DND-41 (cell line): ENCODE measurements around the gene CACNA1F.

Source experiments
- ATAC-seq: fragments of 200-7000 bp; cut with Tn5 transposase; 3 replicates; pipeline ENCODE4 v1.9.1; 2021; ENCODE audit warnings: low read depth; ENCODE audit not compliant: insufficient read depth
- DNase-seq: peaks from one replicate; pipeline ENCODE4 v3.0.0-alpha.2; 2020
- H2AFZ ChIP-seq: 2 replicates; pipeline ENCODE4 v1.6.0; 2012; ENCODE audit warnings: low read depth, low read length
- H3K27ac ChIP-seq: 2 replicates; pipeline ENCODE4 v1.5.1; 2012; ENCODE audit warnings: low read length, inconsistent platforms
- H3K27me3 ChIP-seq: fragments of 200-600 bp; sonication (generic); 2 replicates; pipeline ENCODE4 v1.6.0; 2012; ENCODE audit warnings: low read length, mild to moderate bottlenecking, inconsistent platforms; ENCODE audit not compliant: insufficient read depth, poor library complexity
- H3K36me3 ChIP-seq: 2 replicates; pipeline ENCODE4 v1.5.1; 2012; ENCODE audit warnings: low read length, inconsistent platforms; ENCODE audit not compliant: insufficient read depth
- H3K4me1 ChIP-seq: 2 replicates; pipeline ENCODE4 v1.5.1; 2012; ENCODE audit warnings: mild to moderate bottlenecking, low read length; ENCODE audit not compliant: insufficient read depth
- H3K4me2 ChIP-seq: 2 replicates; pipeline ENCODE4 v1.6.0; 2012; ENCODE audit warnings: mild to moderate bottlenecking, moderate library complexity, low read length, inconsistent platforms; ENCODE audit not compliant: insufficient read depth
- H3K4me3 ChIP-seq, 2 experiments: fragments of 200-600 bp in 1 of 2; shearing (Covaris generic) in 1 of 2; 2 replicates each; pipeline ENCODE4 v1.5.1; 2012 to 2016; ENCODE audit warnings: inconsistent platforms in 2 of 2, low read length in 2 of 2, mild to moderate bottlenecking in 2 of 2, low read depth in 1 of 2, moderate library complexity in 1 of 2
- H3K79me2 ChIP-seq: 2 replicates; pipeline ENCODE4 v1.6.0; 2012; ENCODE audit warnings: low read length, inconsistent platforms; ENCODE audit not compliant: insufficient read depth
- H3K9ac ChIP-seq: 2 replicates; pipeline ENCODE4 v1.6.0; 2012; ENCODE audit warnings: low read depth, mild to moderate bottlenecking, inconsistent platforms, low read length, moderate library complexity
- H3K9me3 ChIP-seq: 2 replicates; pipeline ENCODE4 v1.5.1; 2012; ENCODE audit warnings: low read length, moderate library complexity, mild to moderate bottlenecking, inconsistent platforms; ENCODE audit not compliant: insufficient read depth, severe bottlenecking
- H4K20me1 ChIP-seq: 2 replicates; pipeline ENCODE4 v1.6.0; 2012; ENCODE audit warnings: low read length; ENCODE audit not compliant: insufficient read depth
- EZH2 ChIP-seq: IDR thresholded peaks from 3 replicates; pipeline ENCODE4 v1.6.1; 2012; ENCODE audit warnings: borderline replicate concordance, low read depth, mild to moderate bottlenecking, moderate library complexity, low read length, inconsistent platforms; ENCODE audit not compliant: severe bottlenecking
- TF ChIP-seq, protein P1 (sequence below): IDR thresholded peaks from 2 replicates; pipeline ENCODE4 v1.5.1; 2012; ENCODE audit warnings: borderline replicate concordance, low read length, moderate library complexity, mild to moderate bottlenecking; ENCODE audit not compliant: poor library complexity, severe bottlenecking; ENCODE audit errors: extremely low read depth

The CACNA1F gene

DNA sequence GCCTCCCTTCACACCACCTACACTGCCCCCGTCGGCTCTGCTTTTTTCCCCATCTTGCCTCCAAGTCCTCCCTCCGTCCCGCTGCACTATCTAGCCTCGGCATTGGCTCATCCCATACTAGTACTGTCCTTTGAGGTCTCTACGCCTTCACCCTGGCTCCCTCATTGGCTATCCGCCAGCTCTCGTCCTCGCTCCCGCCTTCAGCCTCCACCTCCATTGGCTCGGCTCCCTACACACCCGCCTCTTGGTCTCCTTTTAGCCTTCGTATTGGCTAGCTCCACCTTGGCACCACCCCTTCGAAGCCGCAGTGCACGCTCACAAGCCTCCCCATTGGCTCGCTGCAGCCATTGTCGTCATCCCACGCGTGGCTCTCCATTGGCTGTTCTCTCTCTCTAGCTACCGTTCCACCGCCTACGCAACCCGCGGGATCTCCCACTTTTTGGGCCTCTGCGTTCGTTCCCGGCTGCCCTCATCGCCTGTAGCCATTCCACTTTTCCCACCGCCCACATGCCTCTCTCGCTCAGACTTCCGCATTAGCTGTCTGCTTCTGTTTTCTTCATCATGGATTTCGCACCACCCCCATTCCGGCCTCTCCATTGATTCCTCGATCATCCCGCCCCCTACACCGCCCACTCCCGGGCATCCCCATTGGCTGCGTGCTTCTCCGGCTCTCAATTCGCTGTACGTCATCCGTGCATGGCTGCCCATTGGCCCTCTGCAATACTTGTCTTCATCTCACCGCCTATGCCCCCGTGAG, 36.0 kb upstream of the CACNA1F start:
- Histone ChIP-seq H3K27me3 (no peaks in the 10 kb centered on the region), H4K20me1 (peaks cover 5% of the 10 kb centered on the region; the same call in 1 of the 2 replicates), H3K36me3 (peaks cover 9% of the 10 kb centered on the region), H3K4me2 (peak overlapping the region; percentile 86), H3K9me3 (no peaks in the 10 kb centered on the region), H3K79me2 (peaks cover 31% of the 10 kb centered on the region), H3K27ac (peak overlapping the region; percentile 94), H3K9ac (peak overlapping the region; percentile 94), H3K4me3 (peak overlapping the region; percentile 35 to 90; a peak in 3 of 4 replicates), H3K4me1 (peaks cover 39% of the 10 kb centered on the region), H2AFZ (peak overlapping the region; percentile 88)
- no peak for TF ChIP-seq EZH2
- TF ChIP-seq, protein P1, sequence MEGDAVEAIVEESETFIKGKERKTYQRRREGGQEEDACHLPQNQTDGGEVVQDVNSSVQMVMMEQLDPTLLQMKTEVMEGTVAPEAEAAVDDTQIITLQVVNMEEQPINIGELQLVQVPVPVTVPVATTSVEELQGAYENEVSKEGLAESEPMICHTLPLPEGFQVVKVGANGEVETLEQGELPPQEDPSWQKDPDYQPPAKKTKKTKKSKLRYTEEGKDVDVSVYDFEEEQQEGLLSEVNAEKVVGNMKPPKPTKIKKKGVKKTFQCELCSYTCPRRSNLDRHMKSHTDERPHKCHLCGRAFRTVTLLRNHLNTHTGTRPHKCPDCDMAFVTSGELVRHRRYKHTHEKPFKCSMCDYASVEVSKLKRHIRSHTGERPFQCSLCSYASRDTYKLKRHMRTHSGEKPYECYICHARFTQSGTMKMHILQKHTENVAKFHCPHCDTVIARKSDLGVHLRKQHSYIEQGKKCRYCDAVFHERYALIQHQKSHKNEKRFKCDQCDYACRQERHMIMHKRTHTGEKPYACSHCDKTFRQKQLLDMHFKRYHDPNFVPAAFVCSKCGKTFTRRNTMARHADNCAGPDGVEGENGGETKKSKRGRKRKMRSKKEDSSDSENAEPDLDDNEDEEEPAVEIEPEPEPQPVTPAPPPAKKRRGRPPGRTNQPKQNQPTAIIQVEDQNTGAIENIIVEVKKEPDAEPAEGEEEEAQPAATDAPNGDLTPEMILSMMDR = no peak
- ATAC-seq (peak; percentile 87), DNase-seq (peak; percentile 97)

DNA sequence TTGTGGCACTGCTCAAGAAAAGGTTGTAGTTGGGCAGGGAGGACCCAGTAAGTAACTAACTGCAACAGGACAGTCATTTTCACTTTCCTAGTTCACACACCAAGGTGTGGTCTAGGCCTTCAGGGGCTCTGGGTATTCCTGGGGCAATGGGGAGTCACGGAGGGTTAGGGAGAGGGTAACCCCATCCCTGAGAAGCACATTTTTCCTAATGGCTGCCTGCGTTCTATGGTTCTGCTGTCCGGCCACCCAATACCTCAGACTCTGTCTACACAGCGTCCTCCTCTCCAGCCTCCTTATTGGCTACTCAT, 35.5 kb upstream of the CACNA1F start:
- DNase-seq (no peak), ATAC-seq (no peak)
- Histone ChIP-seq H4K20me1 (peaks cover 2% of the 10 kb centered on the region; the same call in 1 of the 2 replicates), H3K9ac (peak overlapping the region; percentile 69), H3K4me3 (peak overlapping the region; percentile 35 to 90; a peak in 3 of 4 replicates), H3K9me3 (no peaks in the 10 kb centered on the region), H3K79me2 (peaks cover 28% of the 10 kb centered on the region), H3K36me3 (peaks cover 9% of the 10 kb centered on the region), H3K27ac (peak overlapping the region; percentile 94), H3K4me1 (peaks cover 39% of the 10 kb centered on the region), H3K27me3 (no peaks in the 10 kb centered on the region), H2AFZ (peak overlapping the region; percentile 88), H3K4me2 (peak overlapping the region; percentile 86)
- TF ChIP-seq, protein P1 = no peak
- no peak for TF ChIP-seq EZH2

DNA sequence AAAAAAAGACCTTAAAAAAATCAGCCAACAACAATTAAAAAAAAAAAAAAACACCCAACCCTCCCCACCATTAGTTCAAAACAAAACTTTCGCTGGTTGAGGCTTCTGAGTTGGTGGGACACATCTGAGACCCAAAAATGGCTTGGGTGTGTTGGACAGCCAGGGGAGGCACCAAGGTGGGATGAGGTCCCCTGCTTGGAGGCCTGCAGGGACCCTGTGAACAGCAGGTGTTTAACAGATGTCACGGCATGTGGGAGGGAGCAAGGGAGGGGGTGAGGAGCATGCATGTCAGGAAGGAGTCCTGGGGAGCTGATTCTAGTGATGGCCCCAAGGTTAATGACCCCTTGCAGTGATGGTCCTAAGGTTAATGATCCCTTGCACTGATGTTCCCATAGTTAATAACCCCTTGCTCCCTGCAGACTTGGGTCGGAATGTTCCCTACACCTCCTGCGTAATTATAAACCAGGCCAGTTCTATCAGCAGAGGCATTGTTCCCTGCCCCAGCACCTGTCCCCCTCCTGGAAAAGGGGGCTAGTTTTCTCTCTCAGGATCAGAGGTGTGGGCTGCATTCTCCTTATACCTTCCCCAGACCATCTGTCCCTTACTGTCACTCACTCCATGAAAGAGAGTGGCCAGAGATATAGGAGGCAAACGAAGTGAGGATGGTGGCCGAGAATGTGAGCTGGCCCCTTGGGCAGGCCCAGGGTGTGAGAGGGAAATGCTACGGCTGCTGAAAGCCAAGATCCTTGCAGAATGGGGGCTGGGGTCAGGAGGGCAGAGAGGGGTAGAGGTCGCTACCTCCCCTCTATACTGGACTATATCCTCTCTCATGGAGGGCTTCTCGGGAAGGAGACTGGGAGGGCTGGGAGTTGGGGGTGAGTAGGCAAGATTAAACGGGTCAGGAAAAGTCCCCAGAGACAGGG, 33.6 kb upstream of the CACNA1F start:
- Histone ChIP-seq H3K4me1 (peaks cover 26% of the 10 kb centered on the region), H3K27ac (no peak overlapping the region), H3K36me3 (peaks cover 9% of the 10 kb centered on the region; the same call in 1 of the 2 replicates), H3K79me2 (peaks cover 19% of the 10 kb centered on the region), H3K9ac (no peak overlapping the region), H3K9me3 (no peaks in the 10 kb centered on the region), H3K4me2 (no peak overlapping the region), H4K20me1 (no peaks in the 10 kb centered on the region), H3K4me3 (no peak overlapping the region), H3K27me3 (no peaks in the 10 kb centered on the region), H2AFZ (no peak overlapping the region)
- no peak for DNase-seq
- no peak for TF ChIP-seq EZH2
- TF ChIP-seq, protein P1 = no peak
- no peak for ATAC-seq
